Stimulated activated CD8-positive, alpha-beta memory T cell treated with anti-CD3 and anti-CD28 coated beads, Interleukin-12 subunit alpha, Interleukin-12 subunit beta, amount 100 ng/mL, for 24 hours (primary cell): ENCODE measurements around the gene CHST11.

Experiments used
- DNase-seq: peaks from one replicate; pipeline ENCODE4 v3.0.0-alpha.2; 2020; ENCODE audit errors: extremely low read depth

Gene CHST11

GRCh38 chr12:104653730-104654664 lies 197.2 kb downstream of the CHST11 start:
- DNase-seq, result no peak

DNA sequence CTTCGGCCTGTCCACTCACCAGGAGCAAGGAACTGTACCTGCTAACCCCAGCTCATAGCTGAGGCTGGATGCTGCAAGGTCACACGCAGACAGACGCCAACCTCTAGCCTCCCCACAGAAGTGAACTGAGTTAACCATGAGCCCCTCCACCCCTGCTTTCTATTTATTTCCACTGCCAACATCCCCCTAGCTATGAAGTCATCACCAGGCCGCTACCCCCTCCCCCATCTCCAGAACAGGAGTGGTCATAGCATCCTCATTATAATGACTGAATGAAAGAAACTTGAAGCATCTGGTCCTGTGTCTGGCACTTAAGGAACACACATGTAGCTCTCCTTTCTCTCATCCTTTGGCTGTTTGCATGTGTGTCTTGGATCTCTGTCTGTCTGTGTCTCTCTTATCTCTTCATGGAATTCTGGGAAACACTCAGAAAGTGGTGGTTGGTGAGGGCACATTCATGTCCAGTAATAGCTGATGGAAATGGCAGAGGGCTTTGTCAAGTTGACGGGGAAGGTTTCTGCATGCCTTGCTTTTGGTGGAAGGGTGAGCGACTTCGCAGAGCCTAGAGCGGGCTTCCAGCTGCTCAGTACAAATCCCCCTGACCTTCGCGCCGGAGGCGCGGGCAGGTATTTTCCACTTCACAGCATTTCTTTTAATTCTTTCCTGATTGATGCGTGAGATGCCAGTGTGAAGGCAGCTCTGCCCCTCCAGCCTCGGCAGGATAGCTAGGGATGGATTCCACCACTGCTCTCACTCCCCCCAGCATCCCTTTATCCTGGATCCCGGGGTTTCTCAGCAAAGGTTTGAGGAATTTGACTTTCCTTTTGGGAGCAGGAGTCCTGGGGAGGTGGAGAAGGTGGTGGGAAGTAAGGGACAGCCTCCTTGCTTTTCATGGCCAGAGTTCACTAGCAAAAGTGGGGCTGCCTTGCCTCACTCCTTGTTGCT lies 198.2 kb downstream of the CHST11 start:
- DNase-seq, result no peak

DNA sequence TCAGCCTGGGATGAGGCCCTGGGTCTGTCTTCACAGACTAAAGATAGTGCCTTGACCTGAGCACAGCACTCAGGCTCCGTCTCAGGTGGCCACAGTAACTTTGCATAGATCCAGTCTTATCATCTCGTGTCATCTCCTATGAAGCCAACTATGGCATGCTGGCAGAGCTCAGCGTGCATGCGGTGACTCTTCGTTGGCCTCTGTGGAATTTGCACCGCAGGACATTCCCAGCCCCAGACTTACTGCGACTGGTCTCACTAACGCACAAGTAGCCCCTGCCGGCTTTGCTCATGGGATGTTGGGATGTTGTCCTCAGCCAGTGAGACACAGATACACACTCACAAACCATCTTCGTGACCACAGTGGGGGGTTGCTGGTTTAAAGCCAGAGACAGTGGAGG lies 199.6 kb downstream of the CHST11 start:
- no peak for DNase-seq

DNA sequence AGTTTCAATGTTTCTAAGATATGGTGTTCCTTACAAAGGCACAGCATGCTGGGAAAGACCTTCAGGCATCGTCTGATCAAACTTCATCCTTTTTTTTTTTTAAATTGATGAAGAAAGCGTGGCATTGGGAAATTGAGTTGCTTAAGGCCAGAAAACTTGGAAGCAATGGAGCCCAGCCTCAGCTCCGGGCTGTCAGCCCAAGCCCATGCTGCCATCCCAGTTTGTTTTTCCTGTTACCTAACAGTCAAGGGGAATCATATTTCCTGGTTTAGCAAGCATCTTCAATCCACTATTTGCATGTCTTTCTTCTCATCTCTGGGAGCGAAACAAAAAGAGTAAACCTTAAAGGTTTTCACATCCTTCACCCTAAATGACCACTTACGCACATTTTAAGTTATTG lies 200.2 kb downstream of the CHST11 start:
- no peak for DNase-seq

- DNase-seq, result no peak
Measured at GRCh38 chr12:104657726-104658484, 201.2 kb downstream of the CHST11 start.

- DNase-seq, result no peak
Measured at GRCh38 chr12:104659058-104659457, 202.3 kb downstream of the CHST11 start.

DNA sequence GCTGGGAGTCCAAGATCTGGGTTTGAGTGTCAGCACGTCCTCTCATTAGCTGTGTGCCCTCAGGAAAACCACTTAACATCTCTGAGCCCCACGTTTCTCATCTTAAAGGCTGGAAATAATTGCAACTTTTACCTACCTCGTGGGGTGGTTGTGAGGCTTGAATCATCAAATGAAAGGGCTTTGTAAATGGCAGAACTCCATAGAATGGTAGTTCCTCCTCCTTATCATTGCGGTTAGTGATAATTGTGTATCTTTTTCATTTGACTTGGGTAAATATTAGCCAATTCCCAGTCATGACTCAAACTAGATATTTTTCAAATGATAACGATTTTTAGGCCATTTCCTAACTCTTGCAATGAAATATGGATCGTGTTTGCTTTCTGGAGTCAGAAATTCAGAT lies 205.5 kb downstream of the CHST11 start:
- DNase-seq, result no peak

- no peak for DNase-seq
Measured at GRCh38 chr12:104662908-104663307, 206.2 kb downstream of the CHST11 start.

DNA sequence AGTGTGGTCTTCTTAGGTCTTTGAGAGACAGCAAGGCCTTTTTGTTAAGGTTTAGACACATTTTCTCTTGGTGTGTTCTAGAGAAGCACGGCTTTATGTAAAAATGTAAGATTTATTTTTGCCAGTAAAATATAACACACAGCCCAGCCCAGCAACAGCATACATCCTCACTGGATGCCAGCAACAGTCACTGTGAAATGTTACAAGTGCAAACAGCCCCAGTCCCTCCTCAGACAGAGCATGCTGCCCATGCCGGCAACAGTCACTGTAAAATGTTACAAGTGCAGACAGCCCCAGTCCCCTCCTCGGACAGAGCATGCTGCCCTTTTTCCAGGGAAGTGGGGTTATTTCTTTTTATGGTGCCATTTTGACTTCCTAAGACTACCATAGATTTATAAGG lies 207.6 kb downstream of the CHST11 start:
- DNase-seq, result no peak

- DNase-seq, result no peak
Measured at GRCh38 chr12:104665296-104665695, 208.5 kb downstream of the CHST11 start.

- no peak for DNase-seq
Measured at GRCh38 chr12:104667139-104667538, 210.4 kb downstream of the CHST11 start.

GRCh38 chr12:104668274-104668718 lies 211.5 kb downstream of the CHST11 start:
- no peak for DNase-seq

GRCh38 chr12:104669089-104669721 lies 212.5 kb downstream of the CHST11 start:
- DNase-seq, result no peak

DNA sequence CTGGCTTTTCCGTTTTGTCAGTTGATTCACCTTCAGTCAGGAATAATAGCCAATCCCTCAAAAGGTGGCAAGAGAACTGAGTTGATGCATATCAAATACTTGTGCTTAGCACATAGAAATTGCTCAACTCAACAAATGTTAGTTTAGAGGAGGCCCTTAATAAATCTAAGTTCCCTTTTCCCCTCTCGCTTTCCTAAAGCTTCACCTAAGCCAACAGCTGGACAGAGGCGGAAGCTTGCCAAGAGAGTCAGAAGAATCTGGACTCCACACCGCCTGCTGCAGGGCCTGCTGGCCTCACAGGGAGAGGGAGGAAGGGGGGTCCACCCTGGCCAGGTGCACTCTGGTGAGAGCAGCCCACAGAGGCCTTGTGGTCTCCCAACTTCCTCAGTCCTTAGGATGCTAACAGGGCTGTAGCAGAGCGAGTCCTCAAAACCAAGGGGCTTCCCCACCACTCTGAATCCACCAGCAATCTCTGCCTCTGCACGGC lies 213.1 kb downstream of the CHST11 start:
- no peak for DNase-seq

DNA sequence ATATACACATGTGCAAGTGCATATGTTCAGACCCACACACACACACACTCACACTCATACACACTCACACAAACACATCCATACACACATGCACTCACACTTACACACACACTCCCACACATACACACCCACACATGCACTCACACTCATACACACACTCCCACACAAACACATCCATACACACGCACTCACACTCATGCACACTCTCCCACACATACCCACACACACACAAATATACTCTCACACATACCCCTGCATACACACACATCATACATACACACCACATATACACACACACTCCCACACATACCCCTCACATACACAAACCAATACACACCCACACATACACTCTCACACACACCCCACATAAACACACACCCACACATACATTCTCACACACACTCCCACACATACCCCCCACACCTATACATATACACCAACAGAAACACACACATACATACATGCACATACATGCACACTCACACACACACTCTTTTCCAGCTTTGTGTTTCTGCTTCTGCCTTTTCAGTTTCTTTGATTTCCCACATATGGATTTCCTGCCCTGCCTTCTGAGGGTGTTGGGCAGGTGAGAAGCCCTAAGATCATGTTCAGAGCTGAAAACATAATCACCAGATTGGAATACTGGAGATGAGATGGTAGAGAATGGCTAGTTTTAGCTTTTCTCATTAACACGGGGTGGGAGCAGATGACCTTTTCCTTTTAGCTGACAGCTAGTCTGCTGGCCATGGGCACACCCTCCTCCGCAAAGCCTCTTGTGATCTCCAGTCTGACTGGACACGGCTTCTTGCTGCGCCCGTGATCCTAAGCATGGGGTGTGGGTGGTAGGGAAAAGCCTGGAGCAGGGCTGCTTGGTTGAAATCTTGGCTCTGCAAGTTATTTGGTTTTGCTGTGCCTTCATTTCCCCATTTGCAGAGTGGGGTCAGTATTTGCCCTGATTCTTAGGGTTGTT lies 214.0 kb downstream of the CHST11 start:
- no peak for DNase-seq

DNA sequence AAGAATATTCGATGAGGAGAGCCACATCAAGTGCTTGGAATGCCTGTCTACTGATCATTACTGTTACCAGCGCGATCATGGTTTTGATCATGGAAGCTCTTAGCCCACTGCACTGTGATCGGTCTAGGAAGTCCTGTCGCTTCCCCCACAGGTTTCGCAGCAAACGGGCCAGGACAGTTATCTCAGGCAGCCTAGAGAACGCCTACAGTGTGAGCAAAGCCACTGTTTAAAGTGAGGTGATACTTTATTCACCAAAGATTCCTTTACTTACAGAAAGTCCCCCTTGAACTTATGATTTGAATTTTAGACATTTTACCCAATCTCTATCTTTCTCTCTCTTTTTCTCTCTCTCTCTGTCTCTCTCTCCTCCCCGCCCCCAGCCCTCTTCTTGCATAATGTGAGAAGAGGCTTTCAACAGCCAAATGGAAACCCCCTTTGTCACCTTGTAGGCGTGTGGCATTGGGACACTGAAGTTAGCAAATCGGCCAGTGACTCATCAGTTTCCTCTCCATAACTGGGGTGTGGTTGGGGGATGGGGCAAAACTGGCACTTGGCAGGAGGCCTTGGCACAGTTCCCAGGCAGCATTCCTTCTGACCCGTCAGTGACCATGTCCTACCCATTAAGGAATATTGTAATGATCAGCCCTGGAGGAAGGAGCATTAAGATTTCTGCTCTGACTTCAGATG lies 214.8 kb downstream of the CHST11 start:
- peak; percentile 73 for DNase-seq

- no peak for DNase-seq
Measured at GRCh38 chr12:104672096-104672445, 215.3 kb downstream of the CHST11 start.

DNA sequence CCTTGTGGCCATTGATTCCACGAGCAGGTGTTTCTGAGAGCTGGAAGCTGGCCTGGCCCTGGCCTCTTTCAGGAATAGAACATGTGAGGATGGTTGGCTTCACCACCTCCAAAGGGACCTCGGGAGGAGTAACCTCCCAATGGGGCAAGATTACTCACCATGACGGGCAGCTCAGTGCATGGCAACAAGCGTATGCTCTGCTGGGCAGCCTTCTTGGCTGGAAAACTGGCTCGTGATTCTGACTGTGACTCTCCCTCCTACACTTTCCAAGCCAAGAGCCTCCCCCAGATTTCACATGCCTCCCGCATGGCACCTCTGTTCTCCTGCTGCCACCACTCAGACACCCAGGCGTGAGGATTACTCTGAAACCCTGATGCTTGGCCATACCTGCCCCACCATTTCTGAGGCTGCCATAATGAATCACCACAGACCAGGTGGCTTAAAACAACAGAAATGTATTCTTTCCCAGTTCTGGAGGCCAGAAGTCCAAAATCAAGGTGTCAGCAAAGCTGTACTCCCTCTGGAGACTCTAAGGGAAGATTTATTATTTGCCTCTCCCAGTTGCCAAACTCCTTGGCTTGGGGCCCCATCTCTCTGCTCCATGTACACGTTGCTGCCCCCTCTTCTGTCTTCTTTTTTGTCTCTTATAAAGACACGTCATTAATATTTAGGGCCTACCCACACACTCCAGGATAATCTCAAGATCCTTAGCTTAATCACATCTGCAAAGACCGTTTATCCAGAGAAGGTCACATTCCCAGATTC lies 215.9 kb downstream of the CHST11 start:
- no peak for DNase-seq

DNA sequence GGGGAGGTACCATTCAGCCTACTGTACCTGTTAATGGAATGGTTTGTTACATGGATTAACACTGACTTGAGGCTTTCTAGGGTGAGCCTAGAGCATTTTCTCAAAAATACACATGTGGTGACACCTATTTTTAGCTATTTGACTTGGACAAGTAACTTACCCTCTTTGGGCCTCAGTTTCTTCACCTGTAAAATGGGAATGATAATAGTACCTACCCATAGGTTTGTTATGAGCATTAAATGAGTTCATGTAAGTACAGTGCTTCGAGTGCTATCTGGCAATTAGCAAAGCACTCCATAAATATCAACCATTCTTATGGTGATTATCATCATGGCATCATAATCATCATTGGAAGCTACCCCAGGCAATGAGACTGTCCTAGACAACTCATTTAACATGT lies 216.5 kb downstream of the CHST11 start:
- DNase-seq, result no peak
